Stimulated activated CD4-positive, alpha-beta T cell treated with anti-CD3 and anti-CD28 coated beads, Interleukin-15, amount 100 ng/mL, for 24 hours (primary cell): Measurements from ENCODE around the gene CFAP58.

ENCODE experiments used
- DNase-seq: peaks from one replicate; pipeline ENCODE4 v3.0.0-alpha.2; 2020

CFAP58 gene

GRCh38 chr10:104321725-104322415 lies 31.8 kb upstream of the CFAP58 start:
- no peak for DNase-seq

GRCh38 chr10:104322416-104322782 lies 31.2 kb upstream of the CFAP58 start:
- DNase-seq: peak; percentile 43

GRCh38 chr10:104323085-104323484 lies 30.5 kb upstream of the CFAP58 start:
- DNase-seq: no peak

GRCh38 chr10:104323760-104324201 lies 29.9 kb upstream of the CFAP58 start:
- no peak for DNase-seq

- no peak for DNase-seq
These were observed 29.4 kb upstream of the CFAP58 start for GRCh38 chr10:104324221-104324686.

GRCh38 chr10:104324931-104325330 lies 28.7 kb upstream of the CFAP58 start:
- DNase-seq: no peak

- DNase-seq: no peak
These were observed 27.9 kb upstream of the CFAP58 start for GRCh38 chr10:104325436-104326435.

- DNase-seq: no peak
These were observed 26.5 kb upstream of the CFAP58 start for GRCh38 chr10:104326991-104327610.

GRCh38 chr10:104327745-104328645 lies 25.6 kb upstream of the CFAP58 start:
- DNase-seq: peak; percentile 45

- no peak for DNase-seq
These were observed 25.1 kb upstream of the CFAP58 start for GRCh38 chr10:104328646-104328895.

GRCh38 chr10:104328896-104329710 lies 24.5 kb upstream of the CFAP58 start:
- DNase-seq: peak; percentile 84

- DNase-seq: no peak
These were observed 23.9 kb upstream of the CFAP58 start for GRCh38 chr10:104329735-104330134.

GRCh38 chr10:104330168-104331110 lies 23.2 kb upstream of the CFAP58 start:
- no peak for DNase-seq

GRCh38 chr10:104331208-104331838 lies 22.3 kb upstream of the CFAP58 start:
- no peak for DNase-seq

GRCh38 chr10:104332243-104333031 lies 21.2 kb upstream of the CFAP58 start:
- DNase-seq: no peak

GRCh38 chr10:104333032-104333727 lies 20.5 kb upstream of the CFAP58 start:
- peak; percentile 51 for DNase-seq

- no peak for DNase-seq
These were observed 19.8 kb upstream of the CFAP58 start for GRCh38 chr10:104333728-104334373.

GRCh38 chr10:104334561-104334960 lies 19.1 kb upstream of the CFAP58 start:
- DNase-seq: no peak
